ENCODE measurements around the gene CFL2.

DNA sequence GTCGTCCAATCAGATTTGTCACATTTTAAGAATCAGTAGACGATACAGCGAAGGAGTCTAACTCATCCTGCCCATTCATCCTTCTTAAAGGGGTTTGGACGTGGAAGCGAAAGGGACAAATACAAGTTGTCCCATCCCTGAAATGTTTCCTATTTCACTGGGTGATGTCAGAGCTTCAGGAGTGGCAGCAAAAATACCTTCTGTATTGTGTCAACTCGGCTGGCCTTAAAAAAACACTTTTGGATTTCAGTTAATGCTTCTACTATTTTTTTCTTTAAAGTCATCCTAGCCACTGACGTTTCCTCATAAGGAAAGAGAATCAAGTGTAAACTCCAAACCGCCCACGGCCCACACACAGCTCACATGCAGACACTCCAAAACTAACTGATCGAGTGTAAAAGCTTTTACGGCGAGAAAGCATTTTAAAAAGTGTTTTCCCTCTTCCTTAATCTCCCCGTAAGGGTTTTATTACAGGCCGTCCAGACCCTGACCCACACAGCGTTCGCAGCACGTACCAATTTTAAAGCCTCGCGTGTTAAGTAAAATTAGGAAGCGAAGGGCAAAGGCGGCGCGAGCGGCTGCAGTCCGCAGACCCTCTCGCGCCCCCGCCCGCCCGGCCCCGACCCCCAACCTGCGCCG lies 593 bp downstream of the CFL2 start:
- TF ChIP-seq, protein P1, sequence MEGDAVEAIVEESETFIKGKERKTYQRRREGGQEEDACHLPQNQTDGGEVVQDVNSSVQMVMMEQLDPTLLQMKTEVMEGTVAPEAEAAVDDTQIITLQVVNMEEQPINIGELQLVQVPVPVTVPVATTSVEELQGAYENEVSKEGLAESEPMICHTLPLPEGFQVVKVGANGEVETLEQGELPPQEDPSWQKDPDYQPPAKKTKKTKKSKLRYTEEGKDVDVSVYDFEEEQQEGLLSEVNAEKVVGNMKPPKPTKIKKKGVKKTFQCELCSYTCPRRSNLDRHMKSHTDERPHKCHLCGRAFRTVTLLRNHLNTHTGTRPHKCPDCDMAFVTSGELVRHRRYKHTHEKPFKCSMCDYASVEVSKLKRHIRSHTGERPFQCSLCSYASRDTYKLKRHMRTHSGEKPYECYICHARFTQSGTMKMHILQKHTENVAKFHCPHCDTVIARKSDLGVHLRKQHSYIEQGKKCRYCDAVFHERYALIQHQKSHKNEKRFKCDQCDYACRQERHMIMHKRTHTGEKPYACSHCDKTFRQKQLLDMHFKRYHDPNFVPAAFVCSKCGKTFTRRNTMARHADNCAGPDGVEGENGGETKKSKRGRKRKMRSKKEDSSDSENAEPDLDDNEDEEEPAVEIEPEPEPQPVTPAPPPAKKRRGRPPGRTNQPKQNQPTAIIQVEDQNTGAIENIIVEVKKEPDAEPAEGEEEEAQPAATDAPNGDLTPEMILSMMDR (IDR thresholded peaks at IDR 0.05; ENCODE audit: insufficient read depth, low read depth, low read length) = no peak
- TF ChIP-seq EZH2 (IDR thresholded peaks at IDR 0.05; ENCODE audit: insufficient read depth, low read length) = no peak

All from astrocyte (in vitro differentiated cells and primary cell).